Measurements from ENCODE around the gene TBRG4.

Gene TBRG4

DNA sequence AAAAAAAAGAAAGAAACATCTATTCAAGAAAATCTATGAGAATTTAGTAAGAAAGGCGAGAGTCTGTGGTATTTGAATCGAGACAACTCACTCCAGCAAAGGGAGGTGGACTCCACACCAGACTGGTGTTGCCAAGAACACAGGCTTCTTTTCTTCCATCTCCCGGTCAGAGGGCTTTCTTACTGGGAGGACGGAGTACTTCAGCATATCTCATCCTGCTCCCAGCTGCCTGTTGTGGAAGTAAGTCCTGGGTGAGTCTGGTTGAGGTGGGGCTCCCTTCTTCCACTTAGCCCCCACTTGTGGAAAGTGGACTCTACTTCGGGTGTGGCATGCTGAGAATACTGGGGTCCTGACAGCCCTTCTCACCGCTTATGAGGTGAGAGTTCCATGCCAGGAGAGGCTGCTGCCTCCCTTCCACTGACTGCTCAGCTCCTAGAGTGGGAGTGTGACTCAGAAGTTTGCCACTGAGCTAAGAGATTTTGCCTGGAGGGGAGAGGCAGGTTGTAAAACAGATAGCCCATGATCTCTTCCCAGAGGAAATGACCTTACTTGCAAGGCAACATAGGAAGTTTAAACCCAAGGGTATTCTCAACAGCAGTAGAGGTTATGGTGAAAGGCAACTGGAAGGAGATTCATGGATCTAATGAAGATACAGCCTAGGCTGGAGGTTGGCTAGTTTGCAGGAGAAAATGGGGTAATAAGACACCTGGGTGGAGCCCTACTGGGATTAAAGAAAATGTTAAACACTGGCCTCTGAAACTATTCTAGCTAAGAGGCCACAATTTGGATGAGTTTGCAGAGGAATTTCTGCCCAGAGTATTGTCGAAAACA lies 19.2 kb downstream of the TBRG4 start:
- no peak for ATAC-seq
- TF ChIP-seq ZNF70 (CRISPR knock-in tag; IDR thresholded peaks at IDR 0.05): no peak
- no peak for TF ChIP-seq ZFP30 (CRISPR knock-in tag; IDR thresholded peaks at IDR 0.05)
- TF ChIP-seq BACH2 (CRISPR knock-in tag; IDR thresholded peaks at IDR 0.05; ENCODE audit: borderline replicate concordance): no peak
- no peak for TF ChIP-seq GLIS3 (CRISPR knock-in tag; IDR thresholded peaks at IDR 0.05)
- no peak for TF ChIP-seq PPARA (CRISPR knock-in tag; IDR thresholded peaks at IDR 0.05; ENCODE audit: borderline replicate concordance)

DNA sequence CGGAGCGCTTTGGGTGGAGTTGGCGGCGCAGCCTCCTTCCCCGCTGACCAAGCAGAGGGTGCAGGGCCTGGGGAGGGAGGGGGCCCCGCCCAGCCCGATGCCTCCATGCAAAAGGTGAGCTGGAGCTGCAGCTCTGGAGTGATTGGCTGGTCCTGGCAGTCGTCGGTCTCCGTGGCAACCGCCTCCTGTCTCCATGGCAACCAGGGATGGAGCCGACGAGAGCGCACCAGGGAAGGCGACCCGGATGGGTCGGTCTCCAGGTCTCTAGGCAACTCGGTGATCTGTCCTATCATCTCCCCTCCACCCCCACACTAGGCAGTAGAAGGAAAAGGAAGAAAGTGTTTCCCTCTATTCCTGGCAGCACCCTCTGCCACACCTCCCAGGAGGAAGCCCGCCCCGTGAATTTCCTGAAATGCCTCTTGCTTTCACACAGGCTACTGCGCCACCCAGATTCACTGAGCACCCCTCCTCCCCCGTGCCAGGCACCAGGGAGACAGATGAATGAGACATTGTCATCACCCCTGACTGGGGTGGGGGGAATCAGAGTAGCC lies 22.1 kb downstream of the TBRG4 start:
- 0 out of 2 replicates have a peak, but pooled peaks have one; percentile 64 for TF ChIP-seq ZNF70 (CRISPR knock-in tag; IDR thresholded peaks at IDR 0.05)
- TF ChIP-seq TOX (CRISPR knock-in tag; IDR thresholded peaks at IDR 0.05; ENCODE audit: borderline replicate concordance): no peak
- TF ChIP-seq ZC3H10 (CRISPR knock-in tag; IDR thresholded peaks at IDR 0.05): no peak
- TF ChIP-seq CSRNP3 (CRISPR knock-in tag; IDR thresholded peaks at IDR 0.05): no peak
- ATAC-seq: peak; percentile 71

GRCh38 chr7:45088821-45089340 lies 22.6 kb downstream of the TBRG4 start, which contains the start of gene NACAD:
Gene NACAD (minus strand): TSS chr7:45088969. CDS start chr7:45088894, 75 bp downstream.
- ATAC-seq: peak; percentile 84
- TF ChIP-seq PATZ1 (CRISPR knock-in tag; IDR thresholded peaks at IDR 0.05; ENCODE audit: borderline replicate concordance) (peak; percentile 95; the same call in 1 of the 2 replicates), CSDC2 (CRISPR knock-in tag; IDR thresholded peaks at IDR 0.05) (no peak), ZC3H10 (CRISPR knock-in tag; IDR thresholded peaks at IDR 0.05) (no peak), ARNTL (CRISPR knock-in tag; IDR thresholded peaks at IDR 0.05; ENCODE audit: borderline replicate concordance, low read depth) (no peak)
- TF ChIP-seq, protein P1, sequence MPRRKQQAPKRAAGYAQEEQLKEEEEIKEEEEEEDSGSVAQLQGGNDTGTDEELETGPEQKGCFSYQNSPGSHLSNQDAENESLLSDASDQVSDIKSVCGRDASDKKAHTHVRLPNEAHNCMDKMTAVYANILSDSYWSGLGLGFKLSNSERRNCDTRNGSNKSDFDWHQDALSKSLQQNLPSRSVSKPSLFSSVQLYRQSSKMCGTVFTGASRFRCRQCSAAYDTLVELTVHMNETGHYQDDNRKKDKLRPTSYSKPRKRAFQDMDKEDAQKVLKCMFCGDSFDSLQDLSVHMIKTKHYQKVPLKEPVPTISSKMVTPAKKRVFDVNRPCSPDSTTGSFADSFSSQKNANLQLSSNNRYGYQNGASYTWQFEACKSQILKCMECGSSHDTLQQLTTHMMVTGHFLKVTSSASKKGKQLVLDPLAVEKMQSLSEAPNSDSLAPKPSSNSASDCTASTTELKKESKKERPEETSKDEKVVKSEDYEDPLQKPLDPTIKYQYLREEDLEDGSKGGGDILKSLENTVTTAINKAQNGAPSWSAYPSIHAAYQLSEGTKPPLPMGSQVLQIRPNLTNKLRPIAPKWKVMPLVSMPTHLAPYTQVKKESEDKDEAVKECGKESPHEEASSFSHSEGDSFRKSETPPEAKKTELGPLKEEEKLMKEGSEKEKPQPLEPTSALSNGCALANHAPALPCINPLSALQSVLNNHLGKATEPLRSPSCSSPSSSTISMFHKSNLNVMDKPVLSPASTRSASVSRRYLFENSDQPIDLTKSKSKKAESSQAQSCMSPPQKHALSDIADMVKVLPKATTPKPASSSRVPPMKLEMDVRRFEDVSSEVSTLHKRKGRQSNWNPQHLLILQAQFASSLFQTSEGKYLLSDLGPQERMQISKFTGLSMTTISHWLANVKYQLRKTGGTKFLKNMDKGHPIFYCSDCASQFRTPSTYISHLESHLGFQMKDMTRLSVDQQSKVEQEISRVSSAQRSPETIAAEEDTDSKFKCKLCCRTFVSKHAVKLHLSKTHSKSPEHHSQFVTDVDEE (CRISPR knock-in tag; IDR thresholded peaks at IDR 0.05): peak; percentile 60; the same call in 1 of the 2 replicates

- TF ChIP-seq BACH2 (CRISPR knock-in tag; IDR thresholded peaks at IDR 0.05; ENCODE audit: borderline replicate concordance): no peak
- 0 out of 2 replicates have a peak, but pooled peaks have one; percentile 36 for TF ChIP-seq GLIS3 (CRISPR knock-in tag; IDR thresholded peaks at IDR 0.05)
- ATAC-seq: peak; percentile 24
Observed at GRCh38 chr7:45088146-45088701, 23.3 kb downstream of the TBRG4 start.

GRCh38 chr7:45087301-45088145 lies 24.0 kb downstream of the TBRG4 start:
- ATAC-seq: peak; percentile 1; the same call in 1 of the 3 replicates
- no peak for TF ChIP-seq PATZ1 (CRISPR knock-in tag; IDR thresholded peaks at IDR 0.05; ENCODE audit: borderline replicate concordance)
- TF ChIP-seq RARB (CRISPR knock-in tag; IDR thresholded peaks at IDR 0.05): no peak
- no peak for TF ChIP-seq ZNF8 (CRISPR knock-in tag; IDR thresholded peaks at IDR 0.05)
- TF ChIP-seq OSR1 (CRISPR knock-in tag; IDR thresholded peaks at IDR 0.05): no peak
- TF ChIP-seq, protein P1 (CRISPR knock-in tag; IDR thresholded peaks at IDR 0.05): no peak
- no peak for TF ChIP-seq BACH2 (CRISPR knock-in tag; IDR thresholded peaks at IDR 0.05; ENCODE audit: borderline replicate concordance)
- TF ChIP-seq ISL1 (CRISPR knock-in tag; IDR thresholded peaks at IDR 0.05): no peak
- no peak for TF ChIP-seq GLIS3 (CRISPR knock-in tag; IDR thresholded peaks at IDR 0.05)
- no peak for TF ChIP-seq PPARA (CRISPR knock-in tag; IDR thresholded peaks at IDR 0.05; ENCODE audit: borderline replicate concordance)
